Psoas muscle (tissue), 8 donors: ENCODE data around the gene FYN. TPM values are rescaled to one million over a fixed set of nuclear protein-coding genes. Genes with fewer than 3 reads are reported as not detected.

ENCODE experiments used
- ATAC-seq, 4 donors: fragments of 200-7000 bp; cut with Tn5 transposase; one replicate each; pipeline ENCODE4 v1.9.1; 2020; ENCODE audit warnings: moderate library complexity in 3 of 4, mild to moderate bottlenecking in 2 of 4
- DNase-seq, 2 donors: peaks; one replicate each; pipeline ENCODE4 v3.0.0-alpha.2; 2020
- H3K27ac ChIP-seq: fragments of 200-600 bp; one replicate; pipeline ENCODE4 v1.8.0; 2022
- H3K27me3 ChIP-seq, 3 donors: fragments of 200-600 bp in 1 of 3; one replicate each; pipeline versions ENCODE4 v1.6.1 to v1.8.0; 2013 to 2022; ENCODE audit warnings: low read length in 2 of 3, mild to moderate bottlenecking in 2 of 3, moderate library complexity in 1 of 3; ENCODE audit not compliant: insufficient read depth in 3 of 3
- H3K36me3 ChIP-seq, 2 donors: fragments of 200-600 bp in 1 of 2; one replicate each; pipeline versions ENCODE4 v1.6.1 to v1.8.0; 2013 to 2022; ENCODE audit warnings: low read depth in 1 of 2, mild to moderate bottlenecking in 1 of 2, moderate library complexity in 1 of 2; ENCODE audit not compliant: insufficient read depth in 1 of 2
- H3K4me1 ChIP-seq: fragments of 200-600 bp; one replicate; pipeline ENCODE4 v1.8.0; 2022
- H3K4me3 ChIP-seq: fragments of 200-600 bp; one replicate; pipeline ENCODE4 v1.8.0; 2022; ENCODE audit warnings: mild to moderate bottlenecking
- H3K9me3 ChIP-seq: fragments of 200-600 bp; one replicate; pipeline ENCODE4 v1.8.0; 2022
- CTCF ChIP-seq: fragments of 200-600 bp; IDR thresholded peaks from one replicate; pipeline ENCODE4 v1.8.0; 2022; ENCODE audit warnings: antibody characterized with exemption
- WGBS, 3 donors: extraction: QIAGEN DNeasy Blood & Tissue Kit; methylation state at CpG; one replicate each; pipeline versions ENCODE4 v1.1.6 to v1.1.7; 2013; 5-methylcytosine and 5-hydroxymethylcytosine counted together
- intact Hi-C, 2 donors: fragments of 100-400 bp; cut with DNase I; formaldehyde crosslinking; loops; one replicate each; pipeline versions ENCODE4 v1.11.0 to v1.14.2; 2022
- polyA plus RNA-seq, 3 donors: library from polyadenylated mRNA; stranded (reverse); fragments of 200-250 nt; gene quantifications; one replicate each; pipeline ENCODE4 v1.2.3, GENCODE V29; 2013
- total RNA-seq, 4 donors: library from RNA; stranded (reverse); fragmentation: NEBNext Ultra II Directional in 2 of 4; extraction: Animal tissue kit (Norgen Biotek cat#: 25700) in 2 of 4; gene quantifications; one replicate each; pipeline versions ENCODE4 v1.2.1 to v1.2.4, GENCODE V29; 2021 to 2023
- donor health status: healthy with polysubstance abuse.
- donor health status: DM: no; HTN: no; CAD: no; lungs with moderate emphysema.
- donor health status: Bipolar disorder and iron deficiency.
- donor health status: healthy.
- donor health status: DM: yes; HTN: yes; CAD: no.
- donor health status: DM: no; HTN: no; CAD: no.
- donor health status: DM: no; HTN: no; CAD: no.
- donor health status: DM: yes; HTN: yes; CAD: no.

FYN gene
- total and polyA plus RNA-seq, 7 donors, result 7.1 to 27.8 (median 12.3) TPM

- no peaks in the 10 kb centered on the region for H3K4me1 ChIP-seq
- DNase-seq (no peak), ATAC-seq (no peak)
- H3K27me3 ChIP-seq, result no peaks in the 10 kb centered on the region
- no peak overlapping the region for H3K27ac ChIP-seq
- no peak overlapping the region for H3K4me3 ChIP-seq
- 42 to 50% (median 44%) methylated on average over 4 of the region's 4 CpGs for WGBS, 3 donors
- H3K9me3 ChIP-seq, result no peaks in the 10 kb centered on the region
- intact Hi-C loops, result no loop called here
- TF ChIP-seq CTCF, result no peak
- no peaks in the 10 kb centered on the region for H3K36me3 ChIP-seq
Observed at GRCh38 chr6:111734068-111735061, 138.9 kb downstream of the FYN start.

- H3K4me3 ChIP-seq, result no peak overlapping the region
- H3K36me3 ChIP-seq, result no peaks in the 10 kb centered on the region
- H3K27me3 ChIP-seq, result no peaks in the 10 kb centered on the region
- DNase-seq (no peak), ATAC-seq (no peak)
- 95 to 97% (median 96%) methylated on average over 7 of the region's 7 CpGs for WGBS, 3 donors
- H3K4me1 ChIP-seq, result no peaks in the 10 kb centered on the region
- no peak overlapping the region for H3K27ac ChIP-seq
- intact Hi-C loops, result no loop called here
- H3K9me3 ChIP-seq, result no peaks in the 10 kb centered on the region
- TF ChIP-seq CTCF, result no peak
Observed at GRCh38 chr6:111732390-111732789, 140.9 kb downstream of the FYN start.

- no peak for TF ChIP-seq CTCF
- no peaks in the 10 kb centered on the region for H3K4me1 ChIP-seq
Observed at GRCh38 chr6:111731456-111732195, 141.6 kb downstream of the FYN start.

GRCh38 chr6:111730864-111731263, 142.4 kb downstream of the FYN start:
- intact Hi-C loops, result no loop called here
- no peaks in the 10 kb centered on the region for H3K9me3 ChIP-seq
- DNase-seq, result no peak
- H3K27me3 ChIP-seq, result no peaks in the 10 kb centered on the region
- ATAC-seq, result no peak
- H3K4me3 ChIP-seq, result no peak overlapping the region
- WGBS, 3 donors, result 36 to 62% (median 47%) methylated on average over 11 of the region's 11 CpGs
- no peaks in the 10 kb centered on the region for H3K4me1 ChIP-seq
- no peaks in the 10 kb centered on the region for H3K36me3 ChIP-seq
- no peak overlapping the region for H3K27ac ChIP-seq
- TF ChIP-seq CTCF, result no peak

More at GRCh38 chr6:111731456-111732195, 141.6 kb downstream of the FYN start:
- DNase-seq, result no peak
- Histone ChIP-seq H3K4me3 (no peak overlapping the region), H3K36me3 (no peaks in the 10 kb centered on the region), H3K9me3 (no peaks in the 10 kb centered on the region), H3K27me3 (no peaks in the 10 kb centered on the region), H3K27ac (no peak overlapping the region)
- 53 to 64% (median 53%) methylated on average over 6 of the region's 6 CpGs for WGBS, 3 donors
- intact Hi-C loops, result no loop called here
- ATAC-seq, result no peak
